Midbrain (tissue), 1 donor: ENCODE measurements around the gene RHBDD3.

Experiments
- DNase-seq: peaks from one replicate; lab custom pipeline; 2025; lab: John Stamatoyannopoulos, UW

Gene RHBDD3

DNA sequence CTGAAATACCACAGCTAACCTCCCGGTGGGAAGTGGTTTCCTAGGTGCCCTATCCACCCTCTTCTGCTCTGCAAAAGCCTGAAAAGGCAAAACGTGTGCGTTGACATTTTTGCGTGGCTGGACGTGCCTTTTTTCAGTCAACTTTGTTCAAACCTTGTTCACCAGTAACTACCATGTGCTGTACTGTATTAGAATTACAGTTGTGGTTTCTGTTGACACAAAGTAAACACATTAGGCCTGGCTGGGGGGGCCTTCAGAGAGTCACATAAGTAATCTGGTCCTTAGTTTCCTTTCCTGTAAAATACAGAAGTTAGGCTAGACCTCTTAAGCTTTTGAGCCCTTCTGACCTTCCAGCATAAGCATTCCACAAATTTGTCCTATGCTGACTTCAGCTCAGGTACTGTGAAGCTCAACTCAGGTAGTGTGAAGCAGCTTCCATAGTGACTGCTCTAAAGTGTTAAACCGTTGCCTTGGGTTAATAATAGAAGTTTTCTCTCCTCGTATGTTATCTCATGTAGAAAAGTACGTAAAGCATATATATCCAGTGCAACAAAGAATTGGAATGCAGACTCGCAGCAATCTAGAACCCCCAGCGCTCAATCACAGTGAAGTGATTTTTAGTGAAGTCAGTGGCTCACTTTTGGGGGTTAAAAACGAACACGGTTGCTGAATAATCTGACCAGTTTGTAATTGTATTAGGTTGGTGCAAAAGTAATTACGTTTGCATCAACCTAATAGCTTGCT is 2.1 kb upstream of the RHBDD3 start:
- DNase-seq: no peak

DNA sequence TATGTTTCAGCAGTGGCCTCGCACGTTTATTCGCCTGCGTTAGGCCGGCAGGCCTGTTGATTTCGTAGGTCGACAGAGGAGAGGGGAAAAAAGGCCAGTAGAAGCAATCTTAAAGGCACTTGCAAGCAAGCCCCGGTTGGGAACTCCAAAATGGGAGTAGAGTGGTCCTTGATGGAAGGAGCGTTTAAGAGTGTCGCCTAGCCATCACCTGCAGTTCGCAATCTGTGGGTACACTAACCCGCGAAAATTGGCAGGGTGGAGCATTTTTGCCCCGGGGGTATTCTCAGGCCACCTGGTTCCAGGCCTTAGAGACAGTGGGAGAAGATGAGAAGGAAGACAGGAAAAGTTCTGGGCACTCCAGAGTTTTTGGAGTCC is 1.4 kb upstream of the RHBDD3 start:
- no peak for DNase-seq

DNA sequence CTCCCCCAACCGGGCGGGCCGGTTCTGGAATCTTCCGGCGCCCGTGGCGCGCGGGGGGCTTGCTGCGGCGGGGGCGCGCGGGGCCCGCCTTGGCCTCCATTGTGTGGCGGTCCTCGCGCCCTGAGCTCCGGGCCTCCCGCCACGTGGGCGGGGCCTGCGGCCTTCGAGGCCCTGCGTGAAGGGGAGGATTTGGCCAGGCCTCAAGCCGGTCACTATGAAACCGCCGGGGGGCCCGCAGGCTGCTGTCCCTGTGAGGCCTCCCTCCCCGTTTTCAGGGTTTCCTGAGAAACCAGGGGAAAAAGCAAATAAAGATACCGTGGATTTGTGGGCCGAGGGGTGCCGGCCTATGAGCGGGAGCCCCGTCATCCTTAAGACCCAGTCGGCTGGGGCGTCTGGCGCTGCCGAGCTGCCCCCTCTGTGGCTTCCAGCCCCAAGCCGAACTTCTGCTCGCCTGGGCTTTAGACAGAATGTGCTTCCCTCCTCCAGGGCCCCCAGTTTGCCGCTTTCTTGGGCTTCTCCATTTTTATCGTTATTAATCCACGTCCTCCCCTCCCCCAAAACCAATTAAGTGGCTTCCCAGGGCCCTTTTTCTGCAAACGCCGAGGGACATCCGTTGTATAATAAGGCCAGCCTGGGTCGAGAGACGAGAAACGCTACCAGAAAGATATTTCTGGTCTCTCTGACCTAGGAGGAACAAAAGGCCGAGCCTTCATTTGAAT is 889 bp upstream of the RHBDD3 start:
- peak; percentile 79 for DNase-seq

DNA sequence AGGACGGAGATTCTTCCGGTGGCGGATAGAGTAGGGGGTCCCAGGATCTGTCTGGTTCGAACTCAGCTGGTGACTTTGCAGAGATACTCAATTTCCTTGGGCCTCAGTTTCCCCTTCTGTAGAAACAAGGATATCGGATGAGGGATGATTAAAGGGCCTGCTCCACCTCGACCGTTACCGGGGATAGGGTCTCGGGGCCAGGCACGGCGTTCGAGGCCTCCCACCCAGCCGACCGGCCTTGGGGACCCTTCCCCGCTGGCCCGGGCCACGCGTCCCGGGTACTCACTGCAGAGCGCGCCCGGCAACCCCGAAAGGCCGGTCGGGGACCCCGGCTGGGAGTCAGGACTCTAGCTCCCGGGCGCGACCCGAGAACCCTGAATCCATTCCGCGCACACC is 321 bp downstream of the RHBDD3 start:
- no peak for DNase-seq

DNA sequence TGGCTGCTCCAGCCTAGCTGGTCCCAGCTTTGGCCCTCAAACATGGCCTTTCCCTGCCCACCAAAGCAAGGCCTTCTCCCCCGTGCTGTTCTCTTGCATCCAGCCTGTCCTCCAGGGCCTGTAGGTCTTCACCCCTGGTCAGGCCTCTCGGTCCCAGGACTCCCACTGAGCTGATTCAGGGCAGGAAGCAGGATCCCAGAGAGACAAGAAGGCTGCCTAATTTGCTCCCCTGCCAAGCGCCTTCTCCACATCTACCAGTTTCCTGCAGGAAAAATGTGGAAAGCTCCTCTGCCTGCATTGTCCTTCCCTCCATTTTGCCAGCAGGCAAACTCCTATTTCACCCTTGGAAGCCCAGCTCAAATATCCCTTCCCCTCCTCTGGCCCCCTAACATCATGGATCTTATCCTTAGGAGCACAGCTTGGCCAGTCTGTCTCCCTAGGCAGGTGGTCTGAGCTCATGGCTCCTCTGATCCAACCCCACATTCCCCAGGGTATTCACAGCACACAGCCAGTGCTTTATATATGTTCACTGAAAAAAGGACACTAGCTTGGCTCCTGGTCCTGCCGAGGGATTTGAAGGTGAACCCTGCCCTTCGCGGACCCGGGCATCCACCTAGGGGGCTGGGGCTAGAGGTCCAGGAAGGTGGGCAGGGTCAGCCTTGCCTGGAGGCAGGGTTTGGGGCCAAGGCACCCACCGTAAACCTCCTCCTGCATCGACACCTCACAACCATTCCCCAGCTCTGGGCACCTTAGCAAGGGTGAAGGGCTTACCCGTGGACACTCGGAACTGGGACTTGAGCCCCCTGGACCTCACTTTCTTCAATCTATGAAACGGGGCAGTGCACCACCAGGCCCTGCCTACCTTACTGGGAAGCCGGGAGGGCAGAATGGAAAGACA is 968 bp downstream of the RHBDD3 start:
- no peak for DNase-seq

DNA sequence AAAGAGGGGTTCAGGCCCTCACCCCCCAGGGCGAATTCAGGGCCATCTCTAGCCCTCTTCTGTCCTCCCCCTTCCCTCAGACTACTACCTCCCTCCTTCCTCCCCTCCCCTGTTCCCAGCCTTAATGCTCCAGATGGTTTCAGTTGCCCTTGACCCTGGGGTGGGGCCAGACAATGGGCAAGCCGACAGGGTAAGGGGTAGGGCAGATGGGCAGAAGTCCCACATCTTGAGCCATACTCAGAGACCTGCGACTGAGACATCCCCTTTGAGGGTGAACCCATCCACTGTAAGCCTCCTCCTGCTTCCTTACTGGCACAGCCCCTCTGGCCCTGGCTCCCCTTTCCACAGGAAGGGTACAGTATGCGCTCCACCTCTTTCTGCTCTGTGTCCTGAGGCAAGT is 1.9 kb downstream of the RHBDD3 start:
- no peak for DNase-seq

DNA sequence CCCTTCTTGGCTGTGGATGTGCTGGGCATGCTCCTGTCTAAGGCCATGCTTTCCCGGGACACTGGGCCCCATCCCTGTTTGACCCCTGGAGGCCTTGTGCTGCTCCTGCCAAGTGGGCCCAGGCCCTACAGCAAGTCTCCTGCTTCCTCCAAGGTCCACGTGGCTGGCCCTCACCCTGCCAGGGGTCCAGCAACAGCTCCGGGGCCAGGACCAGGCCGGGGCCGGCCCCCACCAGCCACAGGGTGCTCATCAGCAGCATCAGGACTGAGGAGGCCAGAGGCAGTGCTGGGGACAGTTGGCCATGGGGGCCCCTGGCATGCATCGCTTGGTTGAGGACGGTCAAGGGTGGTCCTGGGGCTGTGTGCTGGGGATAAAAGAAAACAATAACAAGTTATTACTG is 2.5 kb downstream of the RHBDD3 start:
- no peak for DNase-seq

DNA sequence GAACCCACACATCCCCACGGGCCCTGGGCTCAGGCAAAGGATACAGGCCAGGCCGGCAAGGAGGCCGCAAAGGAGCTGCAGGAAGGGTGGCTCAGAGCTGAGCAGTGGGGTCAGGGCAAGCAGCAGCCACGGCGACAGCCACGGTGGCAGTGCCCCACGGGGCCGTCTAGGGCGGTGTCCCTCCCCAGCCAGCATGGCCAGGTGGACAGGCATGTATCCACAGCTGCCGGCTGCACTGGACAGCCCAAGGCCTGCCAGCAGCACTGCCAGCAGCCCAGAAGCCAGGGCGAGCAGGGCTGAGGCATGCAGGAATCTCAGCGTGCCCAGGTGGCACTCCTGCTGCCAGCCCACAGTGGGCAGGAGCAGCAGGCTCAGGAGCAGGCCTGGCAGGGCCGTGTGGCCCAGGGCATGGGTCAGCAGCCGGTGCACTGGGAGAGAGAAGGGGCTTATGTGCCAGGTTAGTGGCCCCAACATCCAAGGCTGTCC is 3.9 kb downstream of the RHBDD3 start:
- no peak for DNase-seq

DNA sequence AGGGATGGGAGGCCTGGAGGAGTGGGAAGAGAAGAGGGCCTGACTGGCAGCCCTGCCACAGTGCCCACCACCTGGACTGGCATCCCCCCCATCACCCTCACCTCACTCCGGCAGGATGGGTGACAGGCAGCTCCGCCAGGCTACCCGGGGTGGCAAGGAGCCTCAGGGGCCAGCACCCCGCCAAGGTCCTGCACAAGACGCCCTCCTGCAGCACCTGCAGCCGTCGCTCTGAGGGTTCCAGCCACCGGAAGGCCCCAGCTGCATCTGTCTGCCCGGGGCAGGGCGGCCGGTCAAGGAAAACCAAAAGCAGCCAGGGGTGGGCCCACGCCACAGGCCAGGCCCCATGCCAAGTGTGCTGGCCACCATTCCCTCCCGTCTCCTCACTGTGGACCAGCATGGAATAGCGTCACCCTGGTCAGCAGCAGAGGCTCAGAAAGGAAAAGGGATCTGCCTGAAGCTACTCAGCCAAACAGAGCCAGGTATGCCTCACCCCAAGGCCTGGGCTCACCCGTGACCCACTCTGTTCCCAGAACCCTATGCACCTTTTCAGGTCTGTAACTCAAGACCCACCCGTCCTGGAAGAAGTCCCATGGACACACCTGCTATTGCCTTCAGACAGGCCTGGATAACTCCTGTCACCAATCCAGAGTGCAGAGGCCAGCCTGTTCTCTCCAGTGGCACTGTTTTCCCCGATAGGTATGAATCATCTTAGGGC is 7.0 kb downstream of the RHBDD3 start:
- DNase-seq: no peak

DNA sequence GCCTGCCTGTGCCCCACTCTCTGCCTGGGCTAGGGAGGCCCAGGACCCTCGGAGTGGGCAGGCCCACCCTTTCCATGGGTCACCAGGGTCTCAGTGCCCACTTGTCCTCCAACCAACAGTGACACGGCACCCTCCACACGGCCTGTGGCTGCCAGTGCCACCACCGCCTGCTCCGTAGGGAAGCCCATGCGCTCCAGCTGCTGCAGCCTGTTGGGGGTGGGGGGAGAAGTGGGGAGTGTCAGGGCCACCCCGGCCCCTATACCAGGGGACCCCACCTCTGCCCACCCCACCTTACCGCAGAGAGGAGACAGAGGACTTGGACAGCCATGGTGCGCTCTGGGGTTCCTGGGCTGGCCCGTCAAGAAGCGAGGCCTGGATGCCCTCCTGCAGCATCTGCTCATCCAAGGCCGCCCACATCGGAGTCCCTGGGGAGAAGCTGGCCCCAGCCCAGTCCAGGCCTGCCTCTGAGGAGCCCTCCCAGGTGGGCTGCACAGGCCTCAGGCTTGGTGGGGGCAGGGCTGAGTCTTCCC is 7.7 kb downstream of the RHBDD3 start:
- no peak for DNase-seq

DNA sequence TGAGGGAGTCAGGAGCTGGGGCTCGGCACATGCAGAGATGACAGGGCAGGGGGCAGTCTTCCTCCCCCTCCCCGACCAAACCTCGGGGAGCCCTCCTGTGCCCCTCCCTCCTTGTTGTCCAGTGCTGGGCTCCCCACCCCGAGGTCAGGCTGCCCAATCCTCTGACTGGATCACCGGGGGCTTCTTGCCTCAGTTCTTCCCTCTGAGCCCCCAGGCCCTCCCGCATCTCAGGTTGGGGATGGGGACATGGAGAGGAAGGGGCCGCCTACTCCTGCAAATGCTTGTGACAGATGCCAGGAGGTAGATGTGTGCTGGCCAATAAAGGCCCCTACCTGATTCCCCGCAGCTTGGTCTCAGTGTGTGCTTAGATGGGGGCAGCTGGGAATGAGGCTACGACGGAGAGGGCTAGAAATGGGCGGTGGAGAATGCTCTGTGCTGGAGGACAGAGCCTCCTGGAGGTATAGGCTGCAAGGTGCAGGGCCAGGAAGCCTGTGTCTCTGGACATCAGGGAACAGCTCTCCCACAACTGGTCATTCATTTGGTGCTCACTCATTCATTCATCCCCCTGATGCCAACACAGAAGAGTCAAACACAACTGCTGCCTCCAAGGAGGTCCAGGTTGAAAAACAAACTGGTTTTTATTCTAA is 8.4 kb downstream of the RHBDD3 start:
- DNase-seq: no peak

DNA sequence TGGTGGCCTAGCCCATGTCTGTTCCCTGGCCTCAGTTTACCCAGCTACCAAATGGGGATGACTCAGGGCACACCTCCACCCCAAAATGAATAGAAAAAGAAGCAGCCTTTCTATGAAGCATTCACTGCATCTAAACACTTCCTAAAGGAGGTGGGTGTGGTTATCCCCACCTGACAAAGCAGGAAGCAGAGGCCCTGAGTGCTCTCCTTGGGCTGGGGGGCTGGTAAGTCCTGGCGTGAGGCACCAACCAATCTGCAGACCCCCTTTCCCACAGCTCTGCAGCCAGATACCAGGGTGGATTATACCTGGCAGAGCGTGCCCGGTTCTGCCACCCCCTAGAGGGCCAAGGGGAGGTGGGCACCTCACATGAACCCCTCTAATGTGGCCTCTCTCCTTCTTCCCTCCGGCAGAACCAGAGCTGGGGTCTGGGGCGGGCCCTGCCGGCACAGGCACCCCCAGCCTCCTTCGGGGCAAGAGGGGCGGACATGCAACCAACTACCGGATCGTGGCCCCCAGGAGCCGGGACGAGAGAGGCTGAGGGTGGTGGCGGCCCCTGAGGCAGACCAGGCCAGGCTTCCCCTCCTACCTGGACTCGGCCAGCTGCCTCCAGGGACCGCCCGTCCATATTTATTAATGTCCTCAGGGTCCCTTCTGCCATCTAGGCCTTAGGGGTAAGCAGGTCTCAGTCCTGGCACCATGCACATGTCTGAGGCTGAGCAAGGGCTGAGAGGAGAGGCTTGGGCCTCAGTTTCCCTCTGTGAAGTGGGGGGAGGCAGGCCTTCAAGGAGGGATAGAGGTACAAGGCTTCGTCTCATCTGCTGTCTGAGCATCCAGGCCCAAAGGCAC is 9.2 kb downstream of the RHBDD3 start:
- no peak for DNase-seq

DNA sequence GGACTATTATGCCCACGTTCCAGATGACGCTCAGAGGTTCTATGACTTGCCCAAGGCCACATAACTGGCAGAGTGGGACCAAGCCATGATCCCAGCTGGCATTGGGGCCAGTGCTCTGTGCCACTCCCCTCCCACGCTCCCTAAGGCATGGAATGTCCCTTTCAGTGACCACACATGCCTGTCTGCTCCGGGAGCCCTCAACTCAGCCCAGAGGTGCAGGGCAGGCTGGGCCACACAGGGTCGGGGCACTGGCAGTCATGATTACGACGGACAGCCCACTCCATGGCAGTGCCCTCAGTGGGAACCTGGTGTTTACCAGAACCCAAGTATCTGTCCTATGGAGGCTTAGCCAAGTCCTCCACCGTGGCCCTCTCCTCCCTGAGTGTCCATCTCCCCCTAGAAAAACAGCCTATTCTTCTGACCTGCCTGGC is 10.0 kb downstream of the RHBDD3 start:
- DNase-seq: no peak

DNA sequence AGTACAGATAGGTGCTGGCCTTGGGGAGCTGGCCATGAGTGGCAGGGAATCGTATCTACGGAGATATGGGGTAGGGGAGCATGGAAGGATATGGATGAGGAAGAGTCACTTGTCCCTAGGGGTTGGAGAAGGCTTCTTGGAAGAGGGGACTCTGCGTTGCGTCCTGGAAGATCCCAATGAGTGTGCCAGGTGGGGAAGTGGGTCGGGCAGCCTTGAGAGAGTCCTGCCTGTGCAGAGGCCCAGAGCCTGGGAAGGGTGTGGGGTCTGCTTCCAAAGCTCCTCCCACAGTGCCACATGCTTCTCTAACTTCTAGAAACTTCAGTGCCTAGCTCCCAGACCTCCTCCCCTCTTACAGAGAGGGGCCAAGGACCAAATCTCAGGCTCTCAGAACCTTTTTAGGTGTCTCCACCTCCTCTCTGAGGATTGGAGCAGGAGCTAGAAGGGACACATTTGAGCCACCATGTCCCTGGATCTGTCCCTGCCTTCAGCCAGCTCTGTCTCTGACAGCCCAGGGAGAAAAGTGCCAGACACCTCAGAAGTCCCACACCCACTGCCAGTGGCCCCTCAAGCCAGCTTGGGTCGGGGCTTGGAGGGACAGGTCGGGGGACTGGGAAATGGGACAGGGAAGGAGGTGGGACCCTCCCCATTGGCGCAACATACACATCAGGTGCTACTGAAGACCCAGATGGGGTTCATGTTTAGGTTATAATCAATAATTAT is 11.0 kb downstream of the RHBDD3 start:
- DNase-seq: no peak

DNA sequence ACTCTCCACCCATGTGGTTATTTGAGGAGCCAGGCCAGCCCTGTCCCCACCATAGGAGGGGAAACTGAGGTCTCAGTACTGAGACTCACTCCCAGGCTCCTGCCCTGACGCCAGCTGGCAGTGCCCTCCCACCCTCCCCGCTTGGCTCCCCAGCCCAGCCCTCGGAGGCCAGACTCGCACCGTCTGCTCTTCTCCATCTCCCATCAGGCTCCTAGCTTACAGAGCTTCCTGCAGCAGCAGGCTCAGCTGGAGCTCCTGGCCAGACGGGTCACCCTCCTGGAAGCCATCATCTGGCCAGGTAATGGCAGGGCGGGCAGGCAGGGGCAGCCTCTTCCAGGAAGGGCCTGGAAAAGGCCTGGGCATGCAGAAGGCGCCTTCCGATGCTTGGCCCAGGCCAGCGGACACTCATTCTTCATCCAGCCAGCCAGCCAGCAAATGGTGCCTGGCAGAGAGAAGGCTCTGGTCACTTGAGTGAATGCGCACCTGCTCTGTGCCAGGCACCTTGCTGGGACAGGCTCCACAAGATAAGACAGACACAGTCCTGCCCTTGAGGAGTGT is 12.6 kb downstream of the RHBDD3 start:
- DNase-seq: no peak

DNA sequence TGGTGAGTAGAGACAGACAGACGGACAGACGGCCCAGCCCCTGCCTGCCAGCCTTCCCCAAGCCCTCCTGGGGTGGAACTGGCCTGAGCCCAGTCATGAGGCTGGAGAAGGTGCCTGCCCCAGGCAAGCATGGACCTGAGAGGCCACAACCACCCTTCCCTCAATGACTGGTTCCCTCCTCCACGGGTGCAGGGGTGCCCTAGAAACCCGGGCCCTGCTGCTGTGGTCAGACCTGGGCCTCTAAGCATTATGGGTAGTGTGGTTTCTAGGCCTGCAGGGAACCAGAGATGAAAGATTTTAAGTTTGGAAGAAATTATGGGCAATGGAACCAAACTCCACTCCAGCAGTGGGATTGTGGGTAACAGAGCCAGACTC is 13.5 kb downstream of the RHBDD3 start:
- DNase-seq: no peak

DNA sequence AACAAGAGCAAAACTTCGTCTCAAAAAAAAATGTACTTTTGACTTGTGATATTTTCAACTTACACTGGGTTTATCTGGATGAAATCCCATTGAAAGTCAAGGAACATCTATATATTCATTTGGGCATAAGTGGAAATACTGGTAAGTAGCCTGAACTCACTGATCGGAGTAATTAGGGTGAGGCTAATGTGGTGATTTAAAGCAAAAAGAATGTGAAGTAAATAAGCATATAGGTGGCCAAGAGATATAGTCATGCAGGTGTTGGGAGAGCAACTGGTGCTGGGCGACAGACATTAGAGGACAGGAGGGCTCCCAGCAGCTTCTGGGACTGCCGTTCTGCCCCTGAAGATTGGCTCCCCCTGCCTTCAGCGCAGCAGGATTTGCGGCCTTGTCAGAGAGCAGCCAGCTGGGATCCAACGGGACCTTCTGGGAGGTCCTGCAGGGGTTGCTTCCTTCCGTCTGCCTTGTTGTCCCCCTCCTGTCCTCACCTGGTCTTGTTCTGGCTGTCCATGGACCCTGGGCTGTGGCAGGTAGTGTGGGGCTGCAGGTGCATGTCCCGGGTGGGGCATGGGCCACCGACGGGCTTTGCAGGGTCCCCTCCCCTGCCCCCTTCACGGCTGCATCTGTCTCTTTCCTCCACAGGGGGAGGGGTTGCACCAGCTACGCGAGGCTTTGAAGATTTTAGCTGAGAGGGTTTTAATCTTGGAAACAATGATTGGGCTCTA is 14.1 kb downstream of the RHBDD3 start:
- no peak for DNase-seq
